Calu3 (cell line): ENCODE measurements around the gene MAPKAPK5. TPM values are rescaled to one million over a fixed set of nuclear protein-coding genes. Genes with fewer than 3 reads are reported as not detected.

Experiments
- BruUV-seq: library from RNA; stranded (reverse); fragments of 400-500 nt; replicated peaks from 2 replicates; lab custom pipeline; 2021; lab: Mats Ljungman, UMichigan
- CTCF ChIA-PET: fragments of 300-600 bp; sonication (Branson Sonifier 250); formaldehyde crosslinking; loops from one replicate; lab custom pipeline; 2022; ENCODE audit warnings: antibody characterized with exemption; lab: Charles Lee
- DNase-seq: peaks from one replicate; pipeline ENCODE4 v3.0.0; 2022
- H3K27ac Mint-ChIP-seq: one replicate; pipeline ENCODE4 v1.8.0; 2022; ENCODE audit warnings: mixed read lengths; ENCODE audit not compliant: unreplicated experiment
- H3K27me3 Mint-ChIP-seq: one replicate; pipeline ENCODE4 v1.8.0; 2022; ENCODE audit warnings: mixed read lengths; ENCODE audit not compliant: unreplicated experiment
- H3K36me3 Mint-ChIP-seq: one replicate; pipeline ENCODE4 v1.8.0; 2022; ENCODE audit warnings: mild to moderate bottlenecking, moderate library complexity, mixed read lengths; ENCODE audit not compliant: insufficient read depth, unreplicated experiment
- H3K4me1 Mint-ChIP-seq: one replicate; pipeline ENCODE4 v1.8.0; 2022; ENCODE audit warnings: mild to moderate bottlenecking, low read depth, mixed read lengths; ENCODE audit not compliant: unreplicated experiment
- H3K4me3 Mint-ChIP-seq: one replicate; pipeline ENCODE4 v1.8.0; 2022; ENCODE audit warnings: mild to moderate bottlenecking, low read depth, moderate library complexity, mixed read lengths; ENCODE audit not compliant: unreplicated experiment
- H3K9me3 Mint-ChIP-seq: one replicate; pipeline ENCODE4 v1.8.0; 2022; ENCODE audit warnings: low read depth, mixed read lengths; ENCODE audit not compliant: unreplicated experiment
- intact Hi-C: fragments of 100-400 bp; cut with micrococcal nuclease; formaldehyde crosslinking; loops from one replicate; pipeline ENCODE4 v1.10.0; 2022; ENCODE audit not compliant: unreplicated experiment
- total RNA-seq: library from RNA; stranded (reverse); gene quantifications from 2 replicates; pipeline ENCODE4 v1.2.3, GENCODE V29; 2022
- TF ChIP-seq, protein P1 (sequence below): fragments of 200-600 bp; IDR thresholded peaks from one replicate; pipeline ENCODE4 v1.8.0; 2022; ENCODE audit warnings: antibody characterized with exemption; ENCODE audit not compliant: unreplicated experiment

The MAPKAPK5 gene
- total RNA-seq, 1 experiment from 2014 or later: 84.8 TPM

DNA sequence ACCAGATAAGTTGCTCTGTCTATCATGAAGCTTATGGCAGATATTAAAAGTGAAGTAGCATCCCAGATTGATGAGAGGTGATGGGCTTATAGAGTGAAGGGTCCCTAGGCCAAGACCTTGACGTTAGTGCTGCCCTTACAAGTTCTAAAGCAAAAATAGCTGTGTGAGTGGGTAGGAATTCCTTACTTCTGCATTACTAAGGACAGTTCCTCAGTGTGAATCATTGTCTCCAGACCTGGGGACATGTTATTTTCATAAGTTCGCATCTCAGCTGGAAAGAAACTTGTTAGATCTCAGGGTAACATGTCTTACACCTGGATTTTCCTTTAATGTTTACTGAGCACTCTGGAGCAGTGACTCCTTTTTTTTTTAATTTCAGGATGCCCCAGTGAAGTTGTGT, 28.7 kb downstream of the MAPKAPK5 start:
- Mint-ChIP-seq H3K9me3 (no peaks in the 10 kb centered on the region), H3K4me1 (no peaks in the 10 kb centered on the region), H3K27ac (no peak overlapping the region), H3K27me3 (no peaks in the 10 kb centered on the region), H3K4me3 (no peak overlapping the region), H3K36me3 (peaks cover 36% of the 10 kb centered on the region)
- TF ChIP-seq, protein P1, sequence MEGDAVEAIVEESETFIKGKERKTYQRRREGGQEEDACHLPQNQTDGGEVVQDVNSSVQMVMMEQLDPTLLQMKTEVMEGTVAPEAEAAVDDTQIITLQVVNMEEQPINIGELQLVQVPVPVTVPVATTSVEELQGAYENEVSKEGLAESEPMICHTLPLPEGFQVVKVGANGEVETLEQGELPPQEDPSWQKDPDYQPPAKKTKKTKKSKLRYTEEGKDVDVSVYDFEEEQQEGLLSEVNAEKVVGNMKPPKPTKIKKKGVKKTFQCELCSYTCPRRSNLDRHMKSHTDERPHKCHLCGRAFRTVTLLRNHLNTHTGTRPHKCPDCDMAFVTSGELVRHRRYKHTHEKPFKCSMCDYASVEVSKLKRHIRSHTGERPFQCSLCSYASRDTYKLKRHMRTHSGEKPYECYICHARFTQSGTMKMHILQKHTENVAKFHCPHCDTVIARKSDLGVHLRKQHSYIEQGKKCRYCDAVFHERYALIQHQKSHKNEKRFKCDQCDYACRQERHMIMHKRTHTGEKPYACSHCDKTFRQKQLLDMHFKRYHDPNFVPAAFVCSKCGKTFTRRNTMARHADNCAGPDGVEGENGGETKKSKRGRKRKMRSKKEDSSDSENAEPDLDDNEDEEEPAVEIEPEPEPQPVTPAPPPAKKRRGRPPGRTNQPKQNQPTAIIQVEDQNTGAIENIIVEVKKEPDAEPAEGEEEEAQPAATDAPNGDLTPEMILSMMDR: no peak
- intact Hi-C loops: no loop called here
- no TSS peak for BruUV-seq
- no peak for DNase-seq
- CTCF ChIA-PET: interaction anchor here (0.5 kb wide), 1 partner anchor 872 kb away, joined by 3 read pairs; no protein-coding TSS in a partner anchor

DNA sequence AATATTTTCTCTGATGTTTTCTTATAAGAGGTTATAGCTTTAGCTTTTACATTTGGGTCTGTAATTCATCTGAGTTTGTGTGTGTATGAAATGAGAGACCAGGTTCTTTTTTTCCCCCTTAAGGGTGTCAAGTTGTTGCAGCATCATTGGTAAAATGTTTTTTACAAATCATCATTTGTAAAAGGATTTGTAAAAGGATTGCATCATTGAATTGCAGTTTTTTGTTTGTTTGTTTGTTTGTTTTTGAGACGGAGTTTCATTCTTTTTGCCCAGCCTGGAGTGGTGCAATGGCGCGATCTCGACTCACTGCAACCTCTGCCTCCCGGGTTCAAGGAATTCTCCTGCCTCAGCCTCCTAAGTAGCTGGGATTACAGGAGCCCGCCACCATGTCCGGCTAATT, 31.1 kb downstream of the MAPKAPK5 start:
- DNase-seq: no peak
- Mint-ChIP-seq H3K4me1 (no peaks in the 10 kb centered on the region), H3K4me3 (no peak overlapping the region), H3K9me3 (no peaks in the 10 kb centered on the region), H3K27ac (no peak overlapping the region), H3K36me3 (peaks cover 49% of the 10 kb centered on the region), H3K27me3 (no peaks in the 10 kb centered on the region)
- no TSS peak for BruUV-seq
- TF ChIP-seq, protein P1: no peak
- intact Hi-C loops: no loop called here
- CTCF ChIA-PET: no interaction called here

DNA sequence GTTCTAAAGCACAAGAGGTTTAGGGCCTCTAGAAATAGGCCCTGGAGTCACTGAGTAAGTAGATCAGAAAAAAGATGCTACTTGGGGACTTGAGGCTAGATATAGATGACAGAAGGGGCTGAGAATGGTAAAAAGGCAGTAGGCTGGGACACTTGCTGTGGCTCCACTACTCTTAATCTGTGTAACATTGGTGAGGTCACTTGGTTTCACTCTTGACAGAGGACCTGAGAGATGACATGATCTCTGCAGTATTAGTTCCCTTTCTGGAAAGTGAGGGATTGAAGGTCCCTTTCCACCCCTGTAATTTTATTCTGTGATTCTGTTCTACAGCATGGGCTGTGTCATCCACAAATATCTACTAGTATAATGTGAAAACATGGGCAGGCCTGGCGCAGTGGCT, 39.7 kb downstream of the MAPKAPK5 start:
- TF ChIP-seq, protein P1: no peak
- Mint-ChIP-seq H3K36me3 (peaks cover 62% of the 10 kb centered on the region), H3K9me3 (no peaks in the 10 kb centered on the region)

DNA sequence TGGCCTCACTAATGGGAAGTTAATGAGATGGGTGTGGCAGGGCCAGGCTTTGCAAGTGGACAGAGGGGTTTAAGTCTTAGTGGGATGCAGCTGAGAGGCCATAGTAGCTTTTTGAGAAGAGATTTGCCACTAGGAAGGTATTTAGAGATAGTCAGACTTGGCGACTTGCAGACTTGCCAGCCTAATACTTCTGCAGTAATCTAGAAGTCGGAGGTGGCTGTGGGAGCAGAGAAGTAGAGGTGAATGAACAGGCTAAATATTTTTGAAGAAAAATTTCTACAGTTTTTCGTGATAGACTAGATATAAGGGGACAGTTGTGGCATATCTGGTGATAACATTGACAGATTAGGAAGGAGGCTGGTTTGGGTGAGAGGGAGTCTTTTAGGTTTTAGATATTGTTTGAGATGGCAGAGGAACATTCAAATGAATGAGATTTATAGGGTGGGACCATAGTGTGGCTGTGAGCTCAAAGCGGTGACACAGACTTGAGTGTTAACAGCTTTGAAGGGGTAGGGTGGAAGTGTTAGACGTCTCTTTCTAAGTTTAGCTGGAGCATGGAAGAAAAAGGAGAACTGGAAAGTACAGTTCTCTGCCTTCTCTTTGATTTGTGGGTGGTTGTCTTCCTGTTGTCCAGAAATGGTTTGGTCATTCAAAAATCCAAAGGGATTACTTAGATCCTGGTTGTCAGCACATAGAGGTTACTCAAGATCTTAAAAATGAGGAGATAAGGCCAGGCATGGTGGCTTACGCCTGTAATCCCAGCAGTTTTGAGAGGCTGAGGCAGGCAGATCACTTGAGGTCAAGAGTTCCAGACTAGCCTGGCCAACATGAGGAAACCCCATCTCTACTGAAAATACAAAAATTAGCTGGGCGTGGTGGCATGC, 44.9 kb downstream of the MAPKAPK5 start:
- Mint-ChIP-seq H3K4me1 (no peaks in the 10 kb centered on the region), H3K9me3 (no peaks in the 10 kb centered on the region), H3K27ac (no peak overlapping the region), H3K36me3 (peaks cover 46% of the 10 kb centered on the region), H3K4me3 (no peak overlapping the region), H3K27me3 (no peaks in the 10 kb centered on the region)
- no peak for DNase-seq
- CTCF ChIA-PET: no interaction called here
- intact Hi-C loops: no loop called here
- TF ChIP-seq, protein P1: no peak
- no TSS peak for BruUV-seq

More for the DNA sequence above, 39.7 kb downstream of the MAPKAPK5 start:
- no peaks in the 10 kb centered on the region for H3K27me3 Mint-ChIP-seq
- no peak overlapping the region for H3K4me3 Mint-ChIP-seq
- intact Hi-C loops: no loop called here
- CTCF ChIA-PET: no interaction called here
- DNase-seq: no peak
- BruUV-seq: no TSS peak
- no peaks in the 10 kb centered on the region for H3K4me1 Mint-ChIP-seq
- H3K27ac Mint-ChIP-seq: no peak overlapping the region
